PC-3 (cell line): Measurements from ENCODE around the gene UCK1.

Experiments used
- CTCF ChIP-seq: fragments of 300-600 bp; sonication (generic); conservative IDR thresholded peaks from 2 replicates; pipeline ENCODE4 v1.5.1; 2017; ENCODE audit warnings: antibody characterized with exemption, low read depth, mild to moderate bottlenecking, low read length
- EZH2 ChIP-seq: fragments of 300-600 bp; sonication (generic); IDR thresholded peaks from one replicate; pipeline ENCODE4 v1.6.1; 2017; ENCODE audit warnings: antibody characterized with exemption, mild to moderate bottlenecking, low read length; ENCODE audit not compliant: unreplicated experiment
- EZH2phosphoT487 ChIP-seq: fragments of 300-600 bp; sonication (generic); IDR thresholded peaks from 2 replicates; pipeline ENCODE4 v1.6.1; 2018; ENCODE audit warnings: mild to moderate bottlenecking, antibody characterized with exemption, low read length, borderline replicate concordance

- TF ChIP-seq CTCF = 0 out of 2 replicates have a peak, but pooled peaks have one; percentile 13
- TF ChIP-seq EZH2 = no peak
- TF ChIP-seq EZH2phosphoT487 = no peak
Measured at GRCh38 chr9:131559421-131560000, 28.4 kb upstream of the UCK1 start.
